ENCODE data around the gene ESRRB.
"Not testable (repeated sequence)": the region's sequence is repeated elsewhere in the genome, so short reads cannot be mapped to it uniquely, and the experiment has no call there.

The ESRRB gene

DNA sequence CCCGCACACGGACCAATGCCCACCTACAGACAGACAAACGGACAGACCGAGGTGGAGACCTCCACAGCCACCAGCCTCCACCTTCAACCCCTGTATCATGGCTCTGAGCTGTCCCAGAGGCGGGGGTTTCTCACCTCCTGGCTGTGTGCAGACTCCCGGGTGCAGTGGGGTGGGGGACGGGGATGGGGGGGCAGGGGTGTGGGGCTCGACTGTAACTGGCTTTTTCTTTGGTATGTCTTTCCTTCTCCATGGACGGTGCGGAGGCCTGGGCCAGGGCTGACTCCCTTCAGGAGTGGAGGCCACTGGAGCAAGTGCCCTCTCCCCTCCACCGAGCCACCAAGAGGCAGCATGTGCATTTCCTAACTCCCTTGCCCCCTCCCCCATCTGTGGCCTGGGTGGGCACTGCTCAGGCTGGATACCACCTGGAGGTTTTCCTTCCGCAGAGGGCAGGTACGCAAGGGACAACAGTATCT, 122.6 kb downstream of the ESRRB start:
- no peak for DNase-seq

DNA sequence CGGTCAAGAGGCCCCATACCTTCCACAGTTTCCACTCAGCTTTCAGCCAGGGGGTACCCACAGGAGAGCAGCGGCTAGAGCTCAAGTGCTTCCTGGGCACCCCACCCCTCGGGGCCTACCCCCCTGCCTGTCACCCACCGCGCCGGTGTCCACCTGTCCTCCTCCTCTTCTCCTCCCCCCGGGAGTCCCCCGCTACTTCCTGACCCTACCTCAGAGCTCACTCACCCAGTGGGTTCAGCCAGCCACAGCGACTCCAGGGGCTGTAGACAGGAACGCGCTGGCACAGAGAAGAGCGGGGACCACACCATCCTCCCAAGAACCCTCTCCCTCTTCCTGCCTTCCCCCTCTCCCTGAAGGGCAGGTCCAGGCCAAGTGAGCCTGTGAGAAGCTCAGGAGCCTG, 123.0 kb downstream of the ESRRB start:
- DNase-seq = no peak

DNA sequence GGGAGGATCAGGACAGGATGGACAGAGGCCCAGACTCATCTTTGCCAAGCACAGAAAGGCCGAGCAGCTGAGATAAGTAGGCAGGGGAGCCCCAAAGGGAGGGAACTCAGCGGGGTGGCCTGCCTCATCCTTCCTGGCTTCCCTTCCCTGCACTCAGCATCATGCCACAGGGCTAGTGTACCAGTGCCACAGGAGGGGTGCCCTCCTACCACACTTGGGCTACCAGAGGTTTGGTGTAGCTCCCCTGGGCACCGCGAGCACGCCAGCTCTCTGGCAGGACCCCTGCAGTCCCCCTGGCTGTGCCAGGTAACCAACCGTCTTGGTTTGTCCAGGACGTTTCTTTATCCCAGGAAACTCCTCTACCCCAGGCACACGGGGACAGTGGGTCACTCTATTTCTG, 123.5 kb downstream of the ESRRB start:
- DNase-seq = no peak

DNA sequence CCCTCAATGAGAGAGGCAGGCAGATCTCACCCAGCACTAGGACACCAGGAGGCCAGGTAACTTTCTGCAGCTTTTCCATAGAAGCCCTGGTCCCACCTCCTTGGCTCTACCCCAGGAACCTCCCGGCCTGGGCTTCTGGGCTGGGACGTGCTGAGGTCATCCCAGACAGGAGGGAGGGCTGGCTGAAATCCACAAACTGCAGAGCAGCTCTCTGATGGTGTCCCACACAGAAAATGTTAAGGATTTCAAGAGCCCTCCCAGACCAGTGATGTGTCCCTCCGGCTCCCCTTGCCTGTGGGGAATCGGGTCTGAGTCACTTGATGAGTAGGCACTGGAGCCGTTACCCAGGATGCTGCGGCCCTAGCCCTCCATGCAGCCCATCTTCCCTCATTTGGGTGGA, 124.1 kb downstream of the ESRRB start:
- DNase-seq = no peak

GRCh38 chr14:76500480-76500879, 124.5 kb downstream of the ESRRB start:
- no peak for DNase-seq

DNA sequence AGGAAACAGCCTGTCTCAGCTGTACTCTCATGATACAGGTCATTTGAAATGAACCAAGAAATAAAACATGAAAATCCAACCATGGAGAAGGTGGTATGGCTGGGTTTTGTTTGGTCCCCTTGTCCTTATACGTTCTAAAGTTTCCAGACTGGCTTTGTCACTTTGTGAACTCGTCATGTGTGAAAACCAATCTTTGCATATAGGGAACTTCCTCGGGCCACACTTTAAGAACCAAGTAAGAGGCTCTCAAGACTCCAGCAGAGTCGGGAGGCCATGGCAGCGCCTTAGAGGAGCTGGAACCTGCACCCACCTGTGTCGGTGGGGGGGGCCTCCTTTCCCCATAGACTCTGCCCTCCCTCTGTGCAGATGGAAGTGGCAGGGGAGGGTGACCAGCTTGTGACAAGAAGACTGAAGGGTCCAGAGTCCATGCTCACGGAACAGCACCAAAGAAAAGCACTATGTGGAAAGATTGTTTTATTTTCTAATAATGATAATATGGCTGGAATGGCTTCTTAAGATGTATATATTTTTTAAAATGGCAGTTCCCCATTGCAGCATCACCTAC, 125.3 kb downstream of the ESRRB start:
- DNase-seq = no peak

DNA sequence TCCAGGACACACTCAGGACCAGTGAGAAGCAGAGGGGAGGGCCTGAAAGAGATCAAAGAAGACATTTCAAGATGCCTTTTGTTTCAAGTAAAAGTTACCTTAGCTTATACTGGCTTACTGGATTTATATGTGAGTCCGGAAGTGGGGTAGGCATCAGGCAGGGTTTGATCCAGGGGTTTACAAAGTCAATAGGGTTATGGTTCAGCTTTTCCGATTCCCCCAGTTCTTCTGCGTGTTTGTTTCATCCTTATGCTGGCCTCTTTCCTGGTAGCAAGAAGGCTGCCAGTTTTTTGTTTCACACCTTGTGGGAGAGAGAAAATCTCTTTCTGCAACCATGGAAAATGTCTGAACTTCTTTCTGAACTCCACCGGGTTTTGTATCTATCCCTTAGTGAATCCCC, 126.3 kb downstream of the ESRRB start:
- DNase-seq = no peak

DNA sequence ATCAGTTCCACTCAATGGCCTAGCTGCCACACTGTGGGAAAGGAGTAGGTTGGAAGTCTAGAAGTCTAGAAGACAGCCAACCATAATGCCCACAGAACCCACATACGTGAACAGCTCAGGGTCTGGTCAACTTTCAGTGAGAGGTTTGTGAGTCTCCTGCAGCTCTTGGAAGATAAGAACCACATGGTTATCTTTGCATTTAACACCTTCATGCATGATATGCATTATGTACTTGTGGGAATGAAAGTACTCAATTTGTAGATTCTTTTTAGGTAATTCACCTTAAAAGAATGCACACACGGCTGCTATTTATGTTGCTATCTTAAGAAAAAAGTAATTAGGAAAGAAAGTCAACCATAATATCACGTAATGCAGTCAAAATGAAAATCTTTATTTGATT, 126.7 kb downstream of the ESRRB start:
- no peak for DNase-seq

DNA sequence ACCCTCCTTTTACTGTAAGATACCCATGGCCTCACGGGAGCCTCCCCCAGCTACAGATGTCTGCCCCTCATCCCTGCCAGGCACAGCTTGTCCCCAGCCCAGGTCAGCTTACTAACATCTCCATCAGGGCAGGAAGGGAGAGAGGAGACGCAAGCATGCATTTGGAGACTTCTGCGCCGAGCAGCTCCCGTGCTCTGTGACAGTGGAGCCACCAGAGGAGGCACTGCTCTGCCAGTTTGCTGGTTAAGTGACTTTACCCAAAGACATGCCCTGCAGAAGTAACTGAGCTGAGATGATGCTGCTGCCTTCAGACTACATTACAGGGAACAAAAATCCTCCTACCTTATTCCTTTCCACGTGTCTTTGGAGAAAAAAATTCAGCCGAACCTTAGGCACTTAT, 133.4 kb downstream of the ESRRB start:
- no peak for DNase-seq

DNA sequence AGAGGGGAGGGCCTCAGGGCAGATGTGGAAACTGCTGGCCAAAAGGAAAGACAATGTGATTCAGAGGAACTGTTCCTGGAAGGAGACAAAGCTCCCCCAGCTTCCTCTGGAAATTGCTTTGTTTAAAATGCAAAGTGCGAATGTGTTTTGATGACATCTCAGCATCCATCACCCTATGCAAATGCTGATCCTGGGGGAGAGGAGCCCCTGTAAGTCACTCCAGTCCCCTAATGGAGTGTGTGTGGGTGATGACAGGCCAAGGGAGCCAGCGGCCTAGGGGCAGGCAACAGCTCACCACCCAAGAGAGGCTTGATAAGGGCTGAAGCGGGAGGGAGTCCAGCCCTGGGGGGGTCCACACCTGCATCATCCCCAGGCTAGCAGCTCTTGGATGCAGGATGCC, 134.2 kb downstream of the ESRRB start:
- DNase-seq = no peak

DNA sequence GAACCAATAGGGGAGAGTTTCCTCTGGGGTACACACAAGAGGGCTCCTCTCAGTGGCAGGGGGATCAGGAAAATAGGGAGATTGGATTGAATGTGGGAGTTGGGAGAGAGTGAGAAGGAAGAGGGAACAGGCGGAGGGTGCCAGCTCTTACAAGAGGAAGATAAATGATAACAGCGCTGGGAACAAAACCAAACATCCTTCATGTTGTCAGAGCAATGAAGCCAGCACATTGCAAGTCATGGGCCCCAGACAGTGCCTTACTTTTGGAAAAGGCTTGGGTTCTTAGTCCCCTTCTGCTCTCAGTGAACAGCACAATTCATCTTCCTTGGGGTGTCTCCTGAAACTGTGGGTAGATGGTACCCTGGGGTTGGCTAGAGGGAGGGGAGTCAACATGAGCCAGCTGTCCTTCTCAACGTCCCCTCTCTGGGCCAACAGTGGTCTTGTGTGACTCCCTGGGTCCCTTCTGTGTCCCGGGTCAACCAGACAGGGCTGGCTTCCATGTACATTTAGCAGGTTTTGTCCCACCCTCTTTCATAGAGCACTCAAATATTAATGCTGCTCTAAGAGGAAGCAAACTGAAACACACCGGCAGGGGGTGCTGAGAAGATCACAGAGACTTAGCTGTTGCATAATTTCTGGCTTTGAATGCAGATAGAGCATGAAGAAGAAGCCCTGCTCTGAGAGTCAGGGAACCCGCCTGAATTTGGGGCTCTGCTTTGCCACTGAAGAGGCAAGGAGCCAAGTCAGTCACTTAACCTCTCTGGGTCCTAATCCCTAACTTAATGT, 138.5 kb downstream of the ESRRB start:
- DNase-seq = peak; percentile 63 to 71

GRCh38 chr14:76516884-76517283, 140.9 kb downstream of the ESRRB start:
- no peak for DNase-seq

DNA sequence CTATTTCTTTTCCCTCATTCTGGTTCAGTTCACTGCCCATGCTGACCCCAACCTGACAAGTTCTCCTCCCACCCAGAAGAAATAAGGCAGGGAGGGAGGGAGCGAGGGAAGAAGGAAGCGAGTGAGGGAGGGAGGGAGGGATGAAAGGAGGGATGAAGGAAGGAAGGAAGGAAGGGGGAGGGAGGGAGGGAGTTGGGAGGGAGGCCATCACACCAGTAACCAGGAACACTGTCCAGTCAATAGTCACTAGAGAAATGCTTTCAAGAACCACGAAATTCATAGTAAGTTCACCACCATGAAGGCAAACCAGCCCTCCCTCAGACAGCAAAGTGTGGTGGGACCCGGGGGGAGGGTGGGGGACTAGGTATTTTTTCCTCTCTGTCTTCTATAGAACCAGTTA, 142.4 kb downstream of the ESRRB start:
- no peak for DNase-seq

DNA sequence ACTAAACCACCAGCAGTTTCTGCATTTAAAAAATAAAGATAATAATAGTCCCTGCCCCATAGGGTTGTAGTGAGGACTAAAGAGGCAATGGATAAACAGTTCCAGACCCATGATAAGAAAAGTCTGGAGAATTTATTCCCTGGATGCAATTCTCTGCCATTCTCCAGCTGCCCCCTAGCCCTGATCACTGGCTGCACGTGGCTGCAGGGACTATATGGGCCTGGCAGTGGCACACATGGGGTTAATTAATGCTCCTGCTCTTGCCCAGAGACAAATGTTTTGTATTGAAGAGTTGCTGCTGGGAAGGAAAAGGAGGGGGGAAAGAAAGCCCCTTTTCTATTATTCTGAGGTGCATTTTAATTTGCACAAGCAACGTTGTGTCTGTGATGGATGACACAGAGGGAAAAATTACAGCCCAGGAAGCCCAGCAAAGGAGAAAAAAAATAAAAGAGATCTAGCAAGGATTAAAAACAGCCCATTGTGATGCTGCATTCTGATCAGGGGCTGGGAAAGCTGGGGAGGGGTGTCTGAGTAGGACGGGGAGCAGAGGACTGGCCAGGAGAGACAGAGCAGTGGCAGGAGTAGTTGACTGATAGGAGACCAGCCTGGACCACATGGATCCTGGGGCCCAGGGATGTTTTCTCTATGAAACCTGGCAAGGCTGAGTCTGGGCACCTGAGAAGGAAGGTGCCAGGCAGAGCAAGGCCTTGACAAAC, 149.3 kb downstream of the ESRRB start:
- DNase-seq = no peak

- DNase-seq = no peak
These were observed 155.1 kb downstream of the ESRRB start for GRCh38 chr14:76531085-76531484.

GRCh38 chr14:76531821-76532318, 155.9 kb downstream of the ESRRB start:
- DNase-seq = no peak

DNA sequence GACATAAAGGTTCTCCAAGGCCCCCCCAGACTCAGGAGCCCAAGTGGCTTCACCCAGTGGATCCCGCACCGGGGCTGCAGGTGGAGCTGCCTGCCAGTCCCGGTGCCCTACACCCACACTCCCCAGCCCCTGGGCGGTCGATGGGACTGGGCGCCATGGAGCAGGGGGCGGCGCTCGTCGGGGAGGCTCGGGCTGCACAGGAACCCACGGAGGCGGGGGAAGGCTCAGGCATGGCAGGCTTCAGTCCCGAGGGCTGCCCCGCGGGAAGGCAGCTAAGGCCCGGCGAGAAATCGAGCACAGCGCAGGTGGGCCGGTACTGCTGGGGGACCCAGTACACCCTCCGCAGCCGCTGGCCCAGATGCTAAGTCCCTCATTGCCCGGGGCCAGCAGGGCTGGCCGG, 160.7 kb downstream of the ESRRB start:
- DNase-seq = not testable (repeated sequence)

DNA sequence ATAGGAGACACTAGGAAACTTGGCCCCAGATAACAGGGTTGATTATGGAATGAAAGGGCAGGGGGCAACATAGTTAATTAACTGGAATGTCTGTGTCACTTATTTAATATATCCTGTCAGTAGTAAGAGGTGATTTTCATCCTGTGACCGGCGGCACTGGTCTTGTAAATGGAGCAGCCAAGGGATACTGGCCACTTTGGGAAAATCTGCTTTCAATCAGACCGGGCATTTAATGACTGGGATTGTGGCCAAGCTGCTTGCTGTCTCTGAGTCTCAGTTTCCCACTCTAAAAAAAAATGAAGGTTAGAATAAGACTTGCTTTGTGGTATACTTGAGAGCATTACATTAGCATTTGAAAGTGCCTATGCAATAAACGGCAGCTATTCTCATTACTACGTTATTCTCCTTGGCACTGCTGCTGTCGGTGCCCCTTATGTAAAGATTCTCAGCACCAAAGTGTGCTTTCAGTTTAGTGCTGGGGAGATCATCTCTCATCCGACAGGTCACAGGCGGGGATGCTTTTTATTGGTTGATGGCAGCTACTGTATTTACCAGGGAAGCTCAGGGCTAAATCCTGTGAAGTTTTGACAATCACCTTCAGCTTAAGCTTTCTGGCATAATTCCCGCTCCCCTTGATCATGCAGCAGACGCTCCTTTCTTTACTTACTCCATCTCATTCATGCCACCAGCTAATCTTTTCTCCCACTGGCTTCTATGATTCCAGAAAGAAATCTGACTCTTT, 162.1 kb downstream of the ESRRB start:
- no peak for DNase-seq

DNA sequence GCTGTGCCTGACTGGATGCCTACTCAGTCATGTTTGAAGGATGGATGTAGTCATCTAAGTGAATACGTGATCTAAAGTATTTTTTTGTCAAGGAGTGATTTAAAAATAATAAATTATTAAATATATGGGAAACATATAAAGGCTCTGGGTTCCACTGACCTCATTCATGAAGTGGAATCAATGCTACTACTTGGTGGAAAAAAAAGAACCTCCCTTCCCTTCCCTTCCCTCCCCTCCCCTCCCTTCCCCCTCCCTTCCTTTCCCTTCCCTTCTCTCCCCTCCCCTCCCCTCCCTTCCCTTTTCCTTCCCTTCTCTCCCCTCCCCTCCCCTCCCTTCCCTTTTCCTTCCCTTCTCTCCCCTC, 162.7 kb downstream of the ESRRB start:
- DNase-seq = no peak

DNA sequence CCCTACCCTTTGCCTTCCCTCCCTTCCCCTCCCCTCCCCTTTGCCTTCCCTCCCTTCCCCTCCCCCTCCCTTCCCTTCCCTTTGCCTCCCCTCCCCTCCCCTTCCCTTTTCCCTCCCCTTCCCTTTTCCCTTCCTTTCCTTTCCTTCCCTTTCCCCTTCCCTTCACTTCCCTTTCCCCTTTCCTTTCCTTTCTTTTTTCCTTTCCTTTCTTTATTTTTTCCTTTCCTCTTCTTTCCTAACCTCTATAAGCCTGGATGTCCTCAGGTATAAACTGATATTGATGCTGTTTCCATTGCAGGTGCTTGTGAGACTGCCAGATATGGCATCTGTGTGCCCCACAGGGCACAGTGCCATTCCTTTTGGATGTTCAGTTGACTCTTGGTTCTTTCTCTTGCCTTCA, 163.2 kb downstream of the ESRRB start:
- no peak for DNase-seq

GRCh38 chr14:76541594-76542219, 165.8 kb downstream of the ESRRB start:
- DNase-seq = no peak

DNA sequence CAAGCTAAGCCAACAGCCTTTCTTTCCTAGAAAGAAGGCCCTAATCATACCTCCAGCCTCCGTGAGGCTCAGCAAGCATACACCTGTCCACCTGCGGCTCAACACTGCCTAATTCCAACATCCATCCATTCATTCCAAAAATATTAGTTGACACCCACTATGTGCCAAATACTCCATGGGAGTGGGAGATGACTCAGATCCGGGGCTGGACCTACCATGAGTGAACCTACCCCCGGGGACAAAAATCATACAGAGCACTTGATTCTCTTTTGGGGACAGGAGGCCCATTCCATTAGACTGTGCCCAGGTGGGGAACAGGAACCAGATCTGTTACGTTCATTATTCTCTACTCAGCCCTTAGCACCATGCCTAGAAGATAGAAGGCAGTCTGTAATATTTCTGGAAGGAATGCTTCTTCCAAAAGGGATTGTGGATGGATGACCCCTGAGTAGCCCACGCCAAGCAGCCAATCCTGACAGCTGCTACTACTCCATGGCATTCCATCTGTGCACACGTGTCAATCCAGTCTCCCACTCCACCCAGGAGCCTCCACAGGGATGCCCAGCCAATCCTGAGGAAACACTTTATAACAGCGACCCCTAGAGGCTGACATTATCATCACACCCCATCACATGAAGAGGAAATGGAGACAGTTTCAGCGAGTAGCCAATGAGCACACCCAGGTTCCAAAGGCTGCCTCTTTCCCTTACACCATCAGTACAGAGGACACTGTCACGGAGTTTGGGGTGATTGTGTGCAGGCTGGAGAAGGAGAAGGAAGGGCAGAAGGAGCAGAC, 170.7 kb downstream of the ESRRB start:
- DNase-seq = peak; percentile 38 to 44
